GM19023 (cell line): ENCODE data around the gene APBA1.
A peak's percentile ranks its signal among the peaks of the same experiment; 100 is the strongest.

ENCODE experiments used
- ATAC-seq: cut with Tn5 transposase; IDR thresholded peaks from one replicate; pipeline ENCODE4 v1.9.1; 2021; ENCODE audit warnings: mild to moderate bottlenecking, moderate library complexity; ENCODE audit not compliant: unreplicated experiment

The APBA1 gene

GRCh38 chr9:69535286-69535832 lies 136.8 kb downstream of the APBA1 start:
- no peak for ATAC-seq

- no peak for ATAC-seq
These were observed 139.8 kb downstream of the APBA1 start for GRCh38 chr9:69532396-69532795.

GRCh38 chr9:69527454-69527853 lies 144.7 kb downstream of the APBA1 start:
- ATAC-seq, result no peak

GRCh38 chr9:69526699-69527098 lies 145.5 kb downstream of the APBA1 start:
- ATAC-seq, result no peak

- peak; percentile 87 for ATAC-seq
These were observed 152.5 kb downstream of the APBA1 start for GRCh38 chr9:69519470-69520240.

GRCh38 chr9:69516353-69517322 lies 155.5 kb downstream of the APBA1 start:
- no peak for ATAC-seq

GRCh38 chr9:69515810-69516209 lies 156.4 kb downstream of the APBA1 start:
- no peak for ATAC-seq

- no peak for ATAC-seq
These were observed 158.9 kb downstream of the APBA1 start for GRCh38 chr9:69513141-69513820.

GRCh38 chr9:69504058-69504457 lies 168.1 kb downstream of the APBA1 start:
- no peak for ATAC-seq

GRCh38 chr9:69502671-69503301 lies 169.4 kb downstream of the APBA1 start:
- ATAC-seq, result no peak

GRCh38 chr9:69500896-69501295 lies 171.3 kb downstream of the APBA1 start:
- ATAC-seq, result no peak

GRCh38 chr9:69499959-69500358 lies 172.2 kb downstream of the APBA1 start:
- no peak for ATAC-seq

- ATAC-seq, result no peak
These were observed 172.8 kb downstream of the APBA1 start for GRCh38 chr9:69499407-69499806.

GRCh38 chr9:69498470-69498869 lies 173.7 kb downstream of the APBA1 start:
- ATAC-seq, result no peak

- no peak for ATAC-seq
These were observed 174.4 kb downstream of the APBA1 start for GRCh38 chr9:69497816-69498215.

- ATAC-seq, result no peak
These were observed 175.2 kb downstream of the APBA1 start for GRCh38 chr9:69496846-69497450.

- no peak for ATAC-seq
These were observed 176.9 kb downstream of the APBA1 start for GRCh38 chr9:69495296-69495695.

GRCh38 chr9:69494763-69495162 lies 177.4 kb downstream of the APBA1 start:
- no peak for ATAC-seq

- ATAC-seq, result no peak
These were observed 178.0 kb downstream of the APBA1 start for GRCh38 chr9:69494208-69494607.

GRCh38 chr9:69486498-69486897 lies 185.7 kb downstream of the APBA1 start:
- ATAC-seq, result no peak
